ENCODE data around the gene PDGFC. TPM values are rescaled to one million over a fixed set of nuclear protein-coding genes. Genes with fewer than 3 reads are reported as not detected.

PDGFC gene
- total RNA-seq, 1 experiment from 2014 or later = 4.5 TPM

DNA sequence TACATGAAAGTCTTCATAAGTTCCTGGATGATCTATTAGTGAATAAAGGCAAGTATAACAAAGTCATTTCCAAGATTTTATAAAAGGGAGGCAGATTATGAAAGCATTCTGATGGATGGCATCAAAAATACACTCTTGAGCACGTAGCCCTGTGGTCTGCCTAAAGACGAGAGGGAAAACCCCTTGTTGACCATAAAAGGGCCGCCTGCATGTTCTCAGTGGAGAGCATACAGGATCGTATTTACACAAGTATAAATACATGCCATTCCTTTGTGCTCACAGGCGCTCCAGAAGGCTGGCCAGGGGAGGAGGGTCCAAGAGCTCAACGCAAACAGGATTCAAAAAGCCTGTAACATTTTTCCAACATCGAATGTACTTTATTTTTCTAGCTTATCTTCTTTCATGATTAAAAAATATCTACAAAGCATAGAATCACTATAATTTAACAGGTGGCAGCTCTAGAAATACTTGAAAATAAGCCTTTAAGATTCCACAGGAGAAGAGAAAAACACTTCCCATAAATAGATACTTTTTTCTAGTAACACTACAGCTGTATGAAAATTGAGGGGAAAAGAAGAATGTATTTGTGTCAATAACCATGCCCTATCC is 29.6 kb downstream of the PDGFC start:
- H3K4me2 ChIP-seq (ENCODE audit: insufficient read depth, insufficient read length, low read length) = peak overlapping the region; percentile 11
- Mint-ChIP-seq H3K9me3 (no peaks in the 10 kb centered on the region), H3K4me3 (no peak overlapping the region), H3K4me1 (peaks cover 18% of the 10 kb centered on the region in 2 experiments), H3K36me3 (ENCODE audit: insufficient read depth in 1 of 3, low read depth in 3 of 3) (no peaks in the 10 kb centered on the region), H3K27me3 (ENCODE audit: low read depth) (no peaks in the 10 kb centered on the region), H3K27ac (peak overlapping the region in 2 of 3 experiments; percentile 55 to 69; a peak in 2 of 7 replicates)
- H3K4me1 ChIP-seq (ENCODE audit: insufficient read depth, low read length) = no peaks in the 10 kb centered on the region
- H2BK120ac ChIP-seq (ENCODE audit: low read depth, low read length, poor library complexity, severe bottlenecking) = no peak overlapping the region
- H4K91ac ChIP-seq (ENCODE audit: insufficient read length, low read depth, low read length) = no peak overlapping the region
- H3K27ac ChIP-seq (ENCODE audit: insufficient read length, low read depth, low read length) = no peak overlapping the region
- no peaks in the 10 kb centered on the region for H3K79me1 ChIP-seq (ENCODE audit: insufficient read depth, low read depth, low read length, poor library complexity, severe bottlenecking)
- H3K14ac ChIP-seq (ENCODE audit: insufficient read depth, low read length) = no peak overlapping the region
- DNase-seq = peak; percentile 53
- no peak overlapping the region for H2BK5ac ChIP-seq (ENCODE audit: insufficient read length, low read length)
- H3K56ac ChIP-seq (ENCODE audit: insufficient read length, low read depth, low read length) = no peak overlapping the region
- H2AK5ac ChIP-seq (ENCODE audit: insufficient read length, low read length) = no peak overlapping the region
- H2BK15ac ChIP-seq (ENCODE audit: low read depth, low read length) = no peak overlapping the region
- H4K8ac ChIP-seq (replicated peaks; ENCODE audit: insufficient read length, low read depth, low read length) = no peak overlapping the region
- no peaks in the 10 kb centered on the region for H3K23me2 ChIP-seq (ENCODE audit: insufficient read length, low read depth, low read length, poor library complexity, severe bottlenecking)
- no peak overlapping the region for H2BK12ac ChIP-seq (ENCODE audit: insufficient read length, low read depth, low read length)
- no peak overlapping the region for H2BK20ac ChIP-seq (ENCODE audit: low read depth, low read length, poor library complexity, severe bottlenecking)
- H4K5ac ChIP-seq (ENCODE audit: insufficient read length, low read depth, low read length) = no peak overlapping the region
- H4K20me1 ChIP-seq (ENCODE audit: control insufficient read depth, insufficient read depth, insufficient read length) = no peaks in the 10 kb centered on the region
- H3K4ac ChIP-seq (ENCODE audit: low read depth, low read length) = no peak overlapping the region
- H3T11ph ChIP-seq (ENCODE audit: low read length) = no peak overlapping the region
- no peak for TF ChIP-seq CTCF (conservative IDR thresholded peaks at IDR 0.05)
- H3K9ac ChIP-seq (ENCODE audit: extremely low read depth, insufficient read length, low read length) = no peak overlapping the region
- no peak overlapping the region for H3K18ac ChIP-seq (ENCODE audit: insufficient read length, low read depth, low read length)
- H3K79me2 ChIP-seq (ENCODE audit: insufficient read depth, low read length) = no peaks in the 10 kb centered on the region
- H3K23ac ChIP-seq (ENCODE audit: insufficient read length, low read depth, low read length) = no peak overlapping the region
- no peak overlapping the region for H2AFZ ChIP-seq (ENCODE audit: low read length)
- WGBS (ENCODE audit: extremely low coverage, insufficient read length, low lambda C conversion rate) = no CpG with 5 or more reads among the region's 7 CpGs
- no peaks in the 10 kb centered on the region for H3K9me3 ChIP-seq (ENCODE audit: control insufficient read depth, low read depth, low read length)
- H3K27me3 ChIP-seq (ENCODE audit: insufficient read depth, low read length) = no peaks in the 10 kb centered on the region
